GM12874 (cell line): ENCODE measurements around the gene ZGLP1.

Experiments used
- CTCF ChIP-seq: IDR thresholded peaks from 2 replicates; pipeline ENCODE4 v1.5.1; 2011; ENCODE audit warnings: low read depth, mild to moderate bottlenecking, control low read depth, low read length, moderate library complexity; ENCODE audit not compliant: insufficient read depth

Gene ZGLP1

GRCh38 chr19:10339977-10340376, 30.4 kb upstream of the ZGLP1 start:
- no peak for TF ChIP-seq CTCF

GRCh38 chr19:10339380-10339960, 29.9 kb upstream of the ZGLP1 start, which contains the start of gene ICAM3:
Gene ICAM3 (minus strand): TSS chr19:10339624. CDS start chr19:10339614, 10 bp downstream.
- no peak for TF ChIP-seq CTCF

GRCh38 chr19:10338940-10339339, 29.3 kb upstream of the ZGLP1 start:
- TF ChIP-seq CTCF: no peak

GRCh38 chr19:10335352-10335985, 25.9 kb upstream of the ZGLP1 start:
- TF ChIP-seq CTCF: no peak

GRCh38 chr19:10334588-10335351, 25.2 kb upstream of the ZGLP1 start:
- TF ChIP-seq CTCF: no peak

GRCh38 chr19:10333758-10334587, 24.4 kb upstream of the ZGLP1 start:
- no peak for TF ChIP-seq CTCF
